ENCODE results near the gene TOMM70.
"Not testable (repeated sequence)": the region's sequence is repeated elsewhere in the genome, so short reads cannot be mapped to it uniquely, and the experiment has no call there.

Gene TOMM70

DNA sequence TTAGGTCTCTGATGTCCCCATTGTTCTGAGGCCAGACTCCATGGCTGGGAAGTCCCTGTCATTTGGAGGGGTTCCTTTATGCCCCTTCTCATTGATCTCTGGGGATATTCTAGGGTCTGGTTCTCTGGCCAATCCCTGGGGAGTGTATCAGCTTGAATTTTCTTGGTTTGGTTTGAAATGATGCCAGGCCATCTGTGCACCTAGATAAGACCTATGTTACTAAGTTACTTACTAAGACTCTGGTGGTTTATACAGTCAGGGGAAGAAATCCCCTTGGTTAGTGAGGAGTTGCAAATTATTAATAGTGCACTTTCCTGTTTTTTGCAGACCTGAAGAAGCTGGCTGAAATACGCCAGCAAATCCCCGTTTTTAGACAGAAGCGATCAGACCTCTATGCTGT lies 46.0 kb downstream of the TOMM70 start:
- no peak for FAIRE-seq
- TF ChIP-seq TAF1 (IDR thresholded peaks at IDR 0.05; ENCODE audit: low read depth, low read length) (no peak), PAX5 (IDR thresholded peaks at IDR 0.05; ENCODE audit: insufficient read depth, low read length, severe bottlenecking) (no peak), POLR2AphosphoS5 (IDR thresholded peaks at IDR 0.05; ENCODE audit: low read depth, low read length) (no peak), SPI1 (IDR thresholded peaks at IDR 0.05; ENCODE audit: low read depth, low read length) (no peak), POU2F2 (IDR thresholded peaks at IDR 0.05; ENCODE audit: low read depth, low read length) (no peak), POLR2A (IDR thresholded peaks at IDR 0.05; ENCODE audit: low read depth, low read length) (no peak)
- DNase-seq (ENCODE audit: insufficient read length, low spot score), result no peak

DNA sequence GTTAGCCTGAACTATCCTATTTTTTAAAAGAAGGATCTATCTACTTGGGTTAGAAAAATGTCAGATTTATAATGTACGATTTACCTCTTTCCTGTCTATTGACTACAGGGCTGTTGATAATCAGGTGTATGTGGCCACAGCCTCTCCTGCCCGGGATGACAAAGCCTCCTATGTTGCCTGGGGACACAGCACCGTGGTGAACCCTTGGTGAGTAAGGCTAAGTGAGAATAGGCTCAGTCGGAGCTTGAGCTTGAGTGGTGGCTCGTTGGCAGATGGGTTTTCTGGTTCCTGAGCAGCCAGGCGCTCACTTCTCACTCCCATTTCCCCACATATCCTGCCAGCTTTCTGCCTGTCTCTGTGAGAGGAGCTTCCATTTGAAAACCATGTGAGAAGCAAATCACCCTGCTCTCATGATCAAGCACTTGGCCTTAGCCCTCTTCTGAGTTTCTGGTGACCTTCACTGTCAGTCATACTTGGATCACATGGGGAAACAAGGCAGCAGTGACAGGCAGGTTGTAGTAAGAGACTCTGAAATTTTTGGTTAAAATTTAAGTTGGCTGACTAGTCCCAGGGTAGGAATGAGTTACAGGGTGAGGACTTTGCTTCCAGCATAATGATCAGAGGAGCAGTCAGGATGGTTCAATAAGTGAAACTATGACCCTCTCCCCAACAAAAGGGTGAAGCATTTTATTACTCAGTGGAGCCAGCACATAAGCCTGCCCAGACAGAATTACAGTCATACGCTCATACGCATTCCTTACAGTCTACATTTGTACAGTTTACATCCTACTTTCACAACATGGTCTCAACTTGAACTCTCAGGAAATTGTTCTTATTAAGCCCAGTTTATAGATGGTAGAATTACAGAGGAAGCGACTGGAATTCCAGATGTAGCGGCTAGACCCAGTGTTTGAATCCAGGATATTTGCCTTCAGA lies 48.3 kb downstream of the TOMM70 start:
- FAIRE-seq (no peak), DNase-seq (ENCODE audit: insufficient read length, low spot score) (no peak)
- TF ChIP-seq PAX5 (IDR thresholded peaks at IDR 0.05; ENCODE audit: insufficient read depth, low read length, severe bottlenecking) (no peak), POU2F2 (IDR thresholded peaks at IDR 0.05; ENCODE audit: low read depth, low read length) (no peak), POLR2AphosphoS5 (IDR thresholded peaks at IDR 0.05; ENCODE audit: low read depth, low read length) (no peak), POLR2A (IDR thresholded peaks at IDR 0.05; ENCODE audit: low read depth, low read length) (no peak), TAF1 (IDR thresholded peaks at IDR 0.05; ENCODE audit: low read depth, low read length) (no peak), SPI1 (IDR thresholded peaks at IDR 0.05; ENCODE audit: low read depth, low read length) (no peak)

DNA sequence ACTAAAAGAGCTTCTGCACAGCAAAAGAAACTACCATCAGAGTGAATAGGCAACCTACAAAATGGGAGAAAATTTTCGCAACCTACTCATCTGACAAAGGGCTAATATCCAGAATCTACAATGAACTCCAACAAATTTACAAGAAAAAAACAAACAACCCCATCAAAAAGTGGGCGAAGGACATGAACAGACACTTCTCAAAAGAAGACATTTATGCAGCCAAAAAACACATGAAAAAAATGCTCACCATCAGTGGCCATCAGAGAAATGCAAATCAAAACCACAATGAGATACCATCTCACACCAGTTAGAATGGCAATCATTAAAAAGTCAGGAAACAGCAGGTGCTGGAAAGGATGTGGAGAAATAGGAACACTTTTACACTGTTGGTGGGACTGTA lies 49.1 kb downstream of the TOMM70 start:
- not testable (repeated sequence) for FAIRE-seq; DNase-seq (ENCODE audit: insufficient read length, low spot score)

DNA sequence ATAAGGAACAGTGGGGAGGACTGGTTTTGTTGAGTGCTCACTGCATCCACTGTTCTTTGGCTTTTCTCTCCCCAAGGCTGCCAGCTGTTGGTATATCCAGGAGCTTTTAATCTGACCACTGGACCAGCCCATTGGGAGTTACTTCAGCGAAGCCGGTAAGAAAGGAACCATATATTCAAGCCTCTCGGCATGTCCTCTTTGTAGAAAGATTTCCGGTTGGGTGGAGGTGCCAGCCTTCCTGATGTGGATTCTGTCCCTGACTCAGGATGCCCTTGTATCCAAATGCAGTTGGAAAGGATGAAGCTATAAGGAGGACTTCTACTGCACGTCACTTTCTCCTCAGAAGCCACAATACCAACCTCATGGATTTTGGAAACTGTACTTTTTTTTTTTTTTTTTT lies 52.2 kb downstream of the TOMM70 start:
- FAIRE-seq (no peak), DNase-seq (ENCODE audit: insufficient read length, low spot score) (no peak)
- TF ChIP-seq POU2F2 (IDR thresholded peaks at IDR 0.05; ENCODE audit: low read depth, low read length), result no peak
- TF ChIP-seq PAX5 (IDR thresholded peaks at IDR 0.05; ENCODE audit: insufficient read depth, low read length, severe bottlenecking), result no peak
- no peak for TF ChIP-seq POLR2A (IDR thresholded peaks at IDR 0.05; ENCODE audit: low read depth, low read length)
- TF ChIP-seq TAF1 (IDR thresholded peaks at IDR 0.05; ENCODE audit: low read depth, low read length), result no peak
- no peak for TF ChIP-seq POLR2AphosphoS5 (IDR thresholded peaks at IDR 0.05; ENCODE audit: low read depth, low read length)
- TF ChIP-seq SPI1 (IDR thresholded peaks at IDR 0.05; ENCODE audit: low read depth, low read length), result no peak

DNA sequence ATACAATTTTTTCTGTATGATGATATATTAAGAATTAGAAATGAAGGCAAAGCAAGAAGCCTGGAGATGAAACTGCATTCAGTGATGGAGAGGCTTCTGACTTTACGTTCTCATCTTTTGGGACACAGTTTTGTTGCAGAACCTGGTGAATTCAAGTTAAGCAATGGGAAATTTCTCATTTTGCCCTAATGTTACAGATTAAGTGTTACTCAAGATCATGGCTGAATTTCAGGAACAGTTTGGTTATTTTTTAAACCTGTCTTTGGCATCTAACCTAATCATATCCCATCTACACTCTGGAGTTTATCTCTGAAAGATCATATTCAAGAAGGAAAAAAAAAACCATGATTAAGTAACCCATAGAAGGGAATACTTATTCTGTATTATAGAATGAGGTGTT lies 60.4 kb downstream of the TOMM70 start:
- no peak for FAIRE-seq
- no peak for DNase-seq (ENCODE audit: insufficient read length, low spot score)
- TF ChIP-seq POLR2AphosphoS5 (IDR thresholded peaks at IDR 0.05; ENCODE audit: low read depth, low read length) (no peak), TAF1 (IDR thresholded peaks at IDR 0.05; ENCODE audit: low read depth, low read length) (no peak), PAX5 (IDR thresholded peaks at IDR 0.05; ENCODE audit: insufficient read depth, low read length, severe bottlenecking) (no peak), POLR2A (IDR thresholded peaks at IDR 0.05; ENCODE audit: low read depth, low read length) (no peak), POU2F2 (IDR thresholded peaks at IDR 0.05; ENCODE audit: low read depth, low read length) (no peak)

DNA sequence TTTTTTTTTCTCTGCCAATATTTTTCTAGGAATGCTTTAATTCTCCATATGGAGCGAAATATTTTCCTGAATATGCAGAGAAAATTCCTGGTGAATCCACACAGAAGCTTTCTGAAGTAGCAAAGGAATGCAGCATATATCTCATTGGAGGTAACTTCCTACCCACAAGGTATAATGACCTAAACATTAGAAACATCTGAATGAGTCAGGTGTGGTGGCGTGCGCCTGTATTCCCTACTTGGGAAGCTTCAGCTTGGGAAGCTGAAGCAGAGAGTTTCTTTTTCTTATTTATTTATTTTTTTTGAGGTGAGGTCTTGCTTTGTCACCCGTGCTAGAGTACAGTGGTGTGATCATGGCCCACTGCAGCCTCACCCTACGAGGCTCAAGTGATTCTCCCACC lies 61.1 kb downstream of the TOMM70 start:
- no peak for FAIRE-seq
- no peak for DNase-seq (ENCODE audit: insufficient read length, low spot score)
- TF ChIP-seq POLR2A (IDR thresholded peaks at IDR 0.05; ENCODE audit: low read depth, low read length), result no peak
- no peak for TF ChIP-seq POU2F2 (IDR thresholded peaks at IDR 0.05; ENCODE audit: low read depth, low read length)
- no peak for TF ChIP-seq TAF1 (IDR thresholded peaks at IDR 0.05; ENCODE audit: low read depth, low read length)
- TF ChIP-seq PAX5 (IDR thresholded peaks at IDR 0.05; ENCODE audit: insufficient read depth, low read length, severe bottlenecking), result no peak
- no peak for TF ChIP-seq SPI1 (IDR thresholded peaks at IDR 0.05; ENCODE audit: low read depth, low read length)
- no peak for TF ChIP-seq POLR2AphosphoS5 (IDR thresholded peaks at IDR 0.05; ENCODE audit: low read depth, low read length)

DNA sequence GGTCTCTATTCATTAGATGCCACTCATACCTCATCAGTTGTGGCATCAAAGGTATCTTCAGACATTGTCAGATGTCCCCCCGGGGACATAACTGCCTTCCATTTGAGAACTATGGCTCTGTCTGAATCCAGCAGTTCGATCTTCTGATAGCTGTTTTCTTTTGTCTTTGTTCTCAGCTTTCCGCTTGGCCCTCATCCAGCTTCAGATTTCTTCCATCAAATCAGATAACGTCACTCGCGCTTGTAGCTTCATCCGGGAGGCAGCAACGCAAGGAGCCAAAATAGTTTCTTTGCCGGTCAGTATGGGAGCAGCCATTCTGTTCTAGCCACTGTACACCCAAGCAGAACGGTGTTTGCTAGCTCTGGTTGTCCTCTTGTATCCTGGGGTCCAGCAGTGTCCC lies 62.0 kb downstream of the TOMM70 start:
- DNase-seq (ENCODE audit: insufficient read length, low spot score) (no peak), FAIRE-seq (no peak)
- TF ChIP-seq POLR2A (IDR thresholded peaks at IDR 0.05; ENCODE audit: low read depth, low read length) (no peak), SPI1 (IDR thresholded peaks at IDR 0.05; ENCODE audit: low read depth, low read length) (no peak), TAF1 (IDR thresholded peaks at IDR 0.05; ENCODE audit: low read depth, low read length) (no peak), POLR2AphosphoS5 (IDR thresholded peaks at IDR 0.05; ENCODE audit: low read depth, low read length) (no peak), POU2F2 (IDR thresholded peaks at IDR 0.05; ENCODE audit: low read depth, low read length) (no peak), PAX5 (IDR thresholded peaks at IDR 0.05; ENCODE audit: insufficient read depth, low read length, severe bottlenecking) (no peak)

DNA sequence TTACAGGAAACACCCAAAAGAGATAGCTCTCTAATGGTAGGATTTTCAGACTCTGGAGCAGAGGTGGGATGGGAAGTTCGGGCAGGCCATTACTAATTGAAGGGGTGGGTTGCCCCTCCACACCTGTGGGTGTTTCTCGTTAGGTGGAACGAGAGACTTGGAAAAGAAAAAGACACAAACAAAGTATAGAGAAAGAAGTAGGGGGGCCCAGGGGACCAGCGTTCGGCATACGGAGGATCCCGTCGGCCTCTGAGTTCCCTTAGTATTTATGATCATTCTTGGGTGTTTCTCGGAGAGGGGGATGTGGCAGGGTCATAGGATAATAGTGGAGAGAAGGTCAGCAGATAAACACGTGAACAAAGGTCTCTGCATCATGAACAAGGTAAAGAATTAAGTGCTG lies 64.7 kb downstream of the TOMM70 start:
- not testable (repeated sequence) for FAIRE-seq; DNase-seq (ENCODE audit: insufficient read length, low spot score)

DNA sequence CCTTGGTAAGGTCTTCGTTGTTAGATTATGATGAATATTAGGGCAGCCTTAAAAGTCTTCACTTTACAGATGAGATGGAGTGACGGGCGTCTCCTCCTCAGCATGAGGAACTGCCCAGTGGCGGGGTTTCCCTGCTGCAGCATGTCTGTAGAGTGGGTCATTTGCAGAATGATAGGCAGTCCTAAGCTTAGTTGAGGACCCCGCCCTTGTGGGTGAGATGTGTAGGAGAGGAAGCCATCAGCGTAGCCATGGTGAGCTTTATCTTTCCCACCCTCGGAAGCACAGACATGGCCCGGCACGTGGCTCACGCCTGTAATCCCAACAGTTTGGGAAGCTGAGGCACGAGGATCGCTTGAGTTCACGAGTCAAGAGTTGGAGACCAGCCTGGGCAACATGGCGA lies 65.5 kb downstream of the TOMM70 start:
- DNase-seq (ENCODE audit: insufficient read length, low spot score) (peak; percentile 23), FAIRE-seq (no peak)
- TF ChIP-seq POU2F2 (IDR thresholded peaks at IDR 0.05; ENCODE audit: low read depth, low read length) (no peak), SPI1 (IDR thresholded peaks at IDR 0.05; ENCODE audit: low read depth, low read length) (peak; percentile 74)

DNA sequence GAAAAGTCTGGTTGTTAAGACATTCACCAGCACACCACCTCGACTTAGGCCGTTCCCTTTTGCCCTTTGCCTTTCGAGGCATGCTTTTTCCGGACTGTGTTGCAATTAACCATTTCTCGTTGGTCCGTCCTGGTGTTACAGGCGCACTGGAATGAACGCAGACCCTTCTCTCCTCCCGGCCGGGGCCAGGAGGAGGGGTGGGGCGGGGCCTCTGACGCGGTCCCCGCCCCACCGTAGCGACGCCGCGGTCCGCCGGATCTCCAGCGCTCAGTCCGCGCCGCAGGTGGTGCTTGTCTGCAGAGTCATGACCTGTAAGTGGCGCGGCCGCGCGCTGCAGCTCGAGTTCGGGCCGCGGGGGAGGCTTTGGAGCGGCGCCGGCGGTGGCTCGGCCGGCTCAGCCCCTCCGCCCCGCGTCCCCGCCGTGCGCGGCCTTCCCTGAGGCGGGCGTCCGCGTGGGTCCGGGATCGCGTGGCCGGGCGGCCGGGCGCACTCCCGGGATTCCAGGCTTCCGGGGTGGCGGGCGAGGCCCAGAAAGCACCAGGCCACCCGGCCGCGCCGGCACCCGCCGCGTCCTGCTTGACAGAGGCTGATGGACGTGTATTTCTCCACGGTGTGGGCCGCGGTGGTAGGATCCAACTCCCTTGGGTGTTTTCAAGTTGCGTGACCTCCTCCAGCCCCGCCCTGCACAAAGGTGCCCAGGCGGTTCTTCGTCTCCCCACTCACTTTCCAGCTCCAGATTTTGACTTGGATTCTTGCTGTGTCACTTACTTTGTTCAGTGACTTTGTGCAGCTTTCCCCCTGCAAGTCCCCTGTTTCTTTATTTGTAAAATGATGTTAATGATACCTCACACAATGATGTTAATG lies 66.2 kb downstream of the TOMM70 start, which contains the start of gene NIT2:
NIT2 (plus strand) TSS at position 270 of the 864 bp plus-strand sequence; CDS start at position 305, 35 bp downstream.
- DNase-seq (ENCODE audit: insufficient read length, low spot score) (peak; percentile 87), FAIRE-seq (peak; percentile 94)
- TF ChIP-seq TAF1 (IDR thresholded peaks at IDR 0.05; ENCODE audit: low read depth, low read length) (peak; percentile 72; the same call in 1 of the 2 replicates), PAX5 (IDR thresholded peaks at IDR 0.05; ENCODE audit: insufficient read depth, low read length, severe bottlenecking) (peak; percentile 24), POLR2A (IDR thresholded peaks at IDR 0.05; ENCODE audit: low read depth, low read length) (peak; percentile 81), SPI1 (IDR thresholded peaks at IDR 0.05; ENCODE audit: low read depth, low read length) (no peak)

Measured in GM12891 (cell line).